Measurements from ENCODE around the gene DPYSL4.

- no peak for TF ChIP-seq TAF1 (IDR thresholded peaks at IDR 0.05; ENCODE audit: borderline replicate concordance, insufficient read depth, low read length)
- TF ChIP-seq SIN3A (IDR thresholded peaks at IDR 0.05; ENCODE audit: borderline replicate concordance, insufficient read depth, low read length) = no peak
- no peak for TF ChIP-seq POLR2AphosphoS5 (IDR thresholded peaks at IDR 0.05; ENCODE audit: low read depth, low read length)
These were observed 52.6 kb downstream of the DPYSL4 start for GRCh38 chr10:132239126-132240031.

Data from PFSK-1 (cell line).